MV-4-11 (cell line): ENCODE results near the gene ADAM8.
"Not testable (repeated sequence)": the region's sequence is repeated elsewhere in the genome, so short reads cannot be mapped to it uniquely, and the experiment has no call there.

ENCODE experiments used
- DNase-seq: peaks from one replicate; lab custom pipeline; 2025; lab: John Stamatoyannopoulos, UW

Gene ADAM8

DNA sequence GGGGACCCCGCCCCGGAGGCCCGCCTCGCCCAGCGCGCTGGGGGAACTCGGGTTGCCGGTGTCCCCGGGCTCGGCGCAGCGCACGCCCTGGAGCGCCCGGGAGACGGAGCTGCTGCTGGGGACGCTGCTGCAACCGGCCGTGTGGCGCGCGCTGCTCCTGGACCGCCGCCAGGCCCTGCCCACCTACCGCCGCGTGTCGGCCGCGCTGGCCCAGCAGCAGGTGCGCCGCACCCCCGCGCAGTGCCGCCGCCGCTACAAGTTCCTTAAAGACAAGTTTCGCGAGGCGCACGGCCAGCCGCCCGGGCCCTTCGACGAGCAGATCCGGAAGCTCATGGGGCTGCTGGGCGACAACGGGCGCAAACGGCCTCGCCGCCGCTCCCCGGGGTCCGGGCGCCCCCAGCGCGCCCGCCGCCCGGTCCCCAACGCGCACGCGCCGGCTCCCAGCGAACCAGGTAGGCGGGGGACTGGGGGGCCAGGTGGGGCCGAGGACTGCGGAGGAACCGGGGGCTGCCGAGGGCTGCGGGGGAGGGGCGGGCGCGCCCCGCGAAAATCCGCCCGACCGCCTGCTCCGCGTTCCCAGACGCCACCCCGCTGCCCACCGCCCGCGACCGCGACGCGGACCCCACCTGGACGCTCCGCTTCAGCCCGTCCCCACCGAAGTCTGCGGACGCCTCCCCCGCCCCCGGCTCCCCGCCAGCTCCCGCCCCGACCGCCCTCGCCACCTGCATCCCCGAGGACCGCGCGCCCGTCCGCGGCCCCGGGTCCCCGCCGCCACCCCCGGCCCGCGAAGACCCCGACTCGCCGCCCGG is 46.1 kb downstream of the ADAM8 start:
- DNase-seq = peak; percentile 78

- no peak for DNase-seq
These were observed 46.7 kb downstream of the ADAM8 start, which contains the start of gene UTF1 for GRCh38 chr10:133230044-133230361. Gene UTF1 (plus strand): TSS chr10:133230217. CDS start chr10:133230289, 72 bp downstream.

- no peak for DNase-seq
These were observed 47.2 kb downstream of the ADAM8 start for GRCh38 chr10:133229265-133230043.

- DNase-seq = no peak
These were observed 49.4 kb downstream of the ADAM8 start for GRCh38 chr10:133227256-133227655.

DNA sequence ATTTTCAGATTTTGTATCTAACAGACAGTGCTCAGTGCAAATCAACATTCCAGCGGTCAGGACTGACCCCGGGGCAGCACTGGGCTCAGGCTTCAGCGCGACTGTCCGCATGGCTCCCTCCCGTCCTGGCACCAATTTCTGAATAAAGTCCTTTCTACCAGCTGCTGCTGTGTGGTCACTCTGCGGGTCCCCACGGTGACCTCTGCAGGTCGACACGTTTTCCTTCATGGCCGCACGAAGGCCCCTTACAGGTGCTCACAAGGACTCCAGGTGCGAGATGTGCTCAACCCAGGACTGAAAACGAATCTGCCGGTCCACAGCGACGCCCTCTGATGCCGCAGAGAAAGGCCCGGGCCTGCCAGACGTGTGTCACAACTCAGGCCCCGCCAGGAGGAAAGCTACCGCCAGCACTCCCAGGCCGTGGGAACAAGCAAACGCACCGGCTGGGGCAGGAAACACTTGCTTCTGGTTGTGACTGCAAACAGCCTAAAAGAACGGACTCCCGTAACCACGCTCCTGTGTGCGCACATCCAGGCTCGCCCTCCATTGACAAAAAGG is 50.3 kb downstream of the ADAM8 start:
- peak; percentile 40 for DNase-seq

DNA sequence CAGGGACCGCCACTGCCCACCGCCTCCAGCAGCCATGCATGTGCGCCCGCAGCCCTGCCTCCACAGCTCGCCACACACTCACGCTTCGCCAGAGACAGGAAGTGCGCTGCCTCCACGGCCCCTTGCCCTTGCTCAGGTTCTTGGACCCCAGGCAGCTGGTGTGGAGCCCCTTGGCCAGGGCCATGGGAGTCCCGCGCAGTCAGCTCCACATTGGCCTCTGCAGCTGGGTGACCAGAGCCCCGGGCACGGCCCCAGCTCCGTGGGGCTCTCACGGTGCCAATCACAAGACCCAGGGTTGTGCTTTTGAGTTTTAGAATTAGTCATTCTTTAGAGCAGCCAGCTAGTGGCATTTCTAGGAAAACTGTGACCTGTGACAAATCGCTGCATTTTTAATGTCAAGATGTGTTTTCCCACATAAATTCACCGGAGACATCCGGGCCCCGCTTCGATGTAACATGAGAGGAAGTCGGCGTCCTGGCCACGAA is 50.9 kb downstream of the ADAM8 start:
- peak; percentile 16 for DNase-seq

DNA sequence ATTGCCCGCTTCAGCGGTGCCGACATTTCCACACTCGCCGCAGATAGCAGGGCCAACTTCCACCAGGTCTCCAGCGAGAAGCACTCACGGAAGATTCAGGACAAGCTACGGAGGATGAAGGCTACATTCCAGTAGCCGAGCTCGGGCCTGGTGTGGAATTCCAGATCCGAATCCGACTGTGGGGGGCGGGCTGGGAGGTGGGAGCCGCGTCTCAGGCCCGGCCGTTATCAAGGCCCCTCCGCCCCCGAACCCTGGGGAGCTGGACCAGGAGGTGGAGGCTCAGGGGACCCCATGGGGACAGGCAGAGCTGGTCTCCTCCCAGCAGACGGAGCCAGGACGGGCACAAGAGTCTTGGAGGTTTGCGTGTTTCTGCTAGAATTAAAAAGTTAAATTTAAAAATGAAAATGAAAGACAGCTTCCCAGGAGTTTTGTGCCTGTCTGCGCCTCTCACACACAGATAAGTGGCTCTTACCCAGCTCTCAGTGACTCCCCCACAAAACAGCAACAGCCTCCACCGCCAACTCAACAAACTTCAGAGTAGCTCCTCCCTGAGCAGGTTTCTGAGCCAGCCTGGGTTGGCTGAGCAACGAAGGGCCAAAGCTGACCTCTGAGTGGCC is 51.8 kb downstream of the ADAM8 start:
- no peak for DNase-seq

GRCh38 chr10:133224076-133224475 is 52.6 kb downstream of the ADAM8 start:
- DNase-seq = no peak

- DNase-seq = not testable (repeated sequence)
These were observed 54.9 kb downstream of the ADAM8 start for GRCh38 chr10:133221756-133222155.

DNA sequence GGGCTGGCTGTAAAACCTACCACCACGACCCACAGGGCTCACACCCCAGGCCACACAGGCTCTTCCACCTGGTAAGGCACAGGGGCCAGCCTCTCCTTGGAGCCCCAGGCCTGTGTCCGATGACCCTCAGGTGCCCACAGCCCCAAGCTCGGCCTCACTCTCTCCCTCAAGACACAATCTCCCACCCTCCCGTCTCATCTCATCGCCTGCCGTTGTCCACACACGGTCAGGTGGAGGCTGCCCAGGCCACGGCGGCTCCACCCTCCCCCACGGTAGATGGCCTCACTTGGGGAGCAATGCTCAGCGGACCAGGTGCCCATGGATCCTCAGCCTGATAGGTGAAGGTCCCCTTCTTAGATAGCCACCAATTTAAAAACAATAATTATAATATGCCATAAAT is 55.3 kb downstream of the ADAM8 start:
- DNase-seq = no peak

GRCh38 chr10:133219782-133220181 is 56.9 kb downstream of the ADAM8 start:
- DNase-seq = no peak

GRCh38 chr10:133218891-133219290 is 57.8 kb downstream of the ADAM8 start:
- no peak for DNase-seq

GRCh38 chr10:133217800-133218589 is 58.7 kb downstream of the ADAM8 start:
- no peak for DNase-seq

DNA sequence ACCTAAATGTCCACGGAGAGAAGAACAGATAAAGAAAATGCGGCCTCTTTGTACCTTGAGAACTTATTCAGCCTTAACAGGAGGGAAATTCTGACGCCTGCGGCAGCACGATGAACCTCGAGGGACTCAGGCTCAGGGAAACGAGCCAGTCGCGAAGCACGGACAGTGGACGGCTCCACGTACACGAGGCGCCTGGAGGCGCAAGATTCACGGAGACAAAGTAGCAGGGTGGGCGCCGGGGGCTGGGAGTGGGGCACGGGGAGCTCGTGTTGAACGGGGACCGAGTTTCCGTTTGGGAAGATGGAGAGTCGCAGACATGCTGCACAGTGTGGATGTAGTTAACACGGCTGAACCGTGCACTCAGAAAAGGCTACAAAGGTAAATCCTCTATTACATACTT is 59.9 kb downstream of the ADAM8 start:
- DNase-seq = no peak

- no peak for DNase-seq
These were observed 61.1 kb downstream of the ADAM8 start for GRCh38 chr10:133215586-133215985.

- no peak for DNase-seq
These were observed 61.9 kb downstream of the ADAM8 start for GRCh38 chr10:133214468-133215410.

DNA sequence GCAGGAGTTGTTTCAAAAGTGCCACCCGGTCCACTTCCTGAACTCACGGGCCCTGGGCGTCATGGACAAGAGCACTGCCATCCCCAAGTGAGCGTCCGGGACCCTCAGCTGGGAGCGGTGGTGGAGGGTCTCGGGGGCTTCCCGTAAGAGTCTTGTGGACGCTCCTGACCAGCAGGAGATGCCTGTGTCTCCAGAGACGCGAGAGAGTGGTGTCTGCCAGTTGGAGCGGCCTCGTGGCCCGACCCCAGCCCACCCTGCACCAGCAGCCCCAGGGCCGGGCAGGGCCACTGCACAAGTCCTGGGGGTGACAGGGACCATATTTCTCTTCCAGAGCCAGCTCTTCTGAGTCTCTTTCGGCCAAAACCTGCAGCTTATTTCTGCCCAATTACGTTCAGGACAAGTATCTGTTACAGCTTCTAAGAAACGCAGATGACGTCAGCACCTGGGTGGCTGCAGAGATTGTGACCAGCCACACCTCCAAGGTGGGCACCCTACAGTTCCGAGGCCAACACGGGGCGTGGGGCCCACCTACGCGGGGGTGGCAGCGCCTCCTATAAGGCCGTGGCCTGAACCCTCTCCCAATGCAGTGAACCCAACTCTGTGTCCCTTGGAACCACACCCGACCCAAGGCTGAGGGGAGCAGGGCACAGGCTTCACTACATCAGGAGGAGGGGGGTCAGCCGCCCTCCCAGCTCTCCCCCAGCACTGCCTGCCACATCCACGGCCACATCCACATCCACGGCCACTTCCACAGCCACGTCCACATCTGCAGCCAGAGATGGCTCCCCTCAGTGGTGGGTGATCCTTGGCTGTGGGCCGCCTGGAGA is 62.8 kb downstream of the ADAM8 start:
- DNase-seq = no peak

- no peak for DNase-seq
These were observed 63.7 kb downstream of the ADAM8 start for GRCh38 chr10:133212853-133213494.
